GM12875 (cell line): Measurements from ENCODE around the gene SPRR2E.
"Not testable (repeated sequence)": the region's sequence is repeated elsewhere in the genome, so short reads cannot be mapped to it uniquely, and the experiment has no call there.

Source experiments
- H3K4me3 ChIP-seq: one replicate; pipeline ENCODE4 v1.5.1; 2011; ENCODE audit warnings: low read depth, low read length, control low read depth
- TF ChIP-seq, protein P1 (sequence below): IDR thresholded peaks from 2 replicates; pipeline ENCODE4 v1.5.1; 2011; ENCODE audit warnings: low read depth, mild to moderate bottlenecking, control low read depth, inconsistent platforms, low read length, moderate library complexity, borderline replicate concordance; ENCODE audit not compliant: insufficient read depth

The SPRR2E gene

DNA sequence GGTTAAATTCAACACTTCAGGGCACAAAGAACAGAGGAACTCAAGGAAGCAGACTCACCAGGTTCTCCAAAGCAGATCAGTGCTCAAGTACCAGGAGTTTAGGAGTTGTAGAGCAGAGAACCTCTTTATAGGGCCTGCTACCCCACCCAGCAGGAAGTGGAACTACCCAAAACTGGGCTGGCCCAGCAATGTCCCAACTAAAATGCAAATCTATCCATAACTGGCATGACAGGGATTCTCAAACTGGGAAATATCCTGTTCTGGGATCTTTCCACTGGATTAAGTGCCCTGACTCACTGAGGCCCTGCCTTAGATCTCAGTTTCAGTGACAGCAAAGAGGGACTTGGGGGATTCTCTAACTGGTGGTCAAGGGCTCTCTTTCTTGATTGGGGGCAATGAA, at the start of gene SPRR2E:
SPRR2E (minus strand) TSS at position 101 of the 400 bp plus-strand sequence. CDS start 775 bp downstream, outside the sequence.
- TF ChIP-seq, protein P1, sequence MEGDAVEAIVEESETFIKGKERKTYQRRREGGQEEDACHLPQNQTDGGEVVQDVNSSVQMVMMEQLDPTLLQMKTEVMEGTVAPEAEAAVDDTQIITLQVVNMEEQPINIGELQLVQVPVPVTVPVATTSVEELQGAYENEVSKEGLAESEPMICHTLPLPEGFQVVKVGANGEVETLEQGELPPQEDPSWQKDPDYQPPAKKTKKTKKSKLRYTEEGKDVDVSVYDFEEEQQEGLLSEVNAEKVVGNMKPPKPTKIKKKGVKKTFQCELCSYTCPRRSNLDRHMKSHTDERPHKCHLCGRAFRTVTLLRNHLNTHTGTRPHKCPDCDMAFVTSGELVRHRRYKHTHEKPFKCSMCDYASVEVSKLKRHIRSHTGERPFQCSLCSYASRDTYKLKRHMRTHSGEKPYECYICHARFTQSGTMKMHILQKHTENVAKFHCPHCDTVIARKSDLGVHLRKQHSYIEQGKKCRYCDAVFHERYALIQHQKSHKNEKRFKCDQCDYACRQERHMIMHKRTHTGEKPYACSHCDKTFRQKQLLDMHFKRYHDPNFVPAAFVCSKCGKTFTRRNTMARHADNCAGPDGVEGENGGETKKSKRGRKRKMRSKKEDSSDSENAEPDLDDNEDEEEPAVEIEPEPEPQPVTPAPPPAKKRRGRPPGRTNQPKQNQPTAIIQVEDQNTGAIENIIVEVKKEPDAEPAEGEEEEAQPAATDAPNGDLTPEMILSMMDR = no peak
- H3K4me3 ChIP-seq = no peak within 1 kb of the TSS

DNA sequence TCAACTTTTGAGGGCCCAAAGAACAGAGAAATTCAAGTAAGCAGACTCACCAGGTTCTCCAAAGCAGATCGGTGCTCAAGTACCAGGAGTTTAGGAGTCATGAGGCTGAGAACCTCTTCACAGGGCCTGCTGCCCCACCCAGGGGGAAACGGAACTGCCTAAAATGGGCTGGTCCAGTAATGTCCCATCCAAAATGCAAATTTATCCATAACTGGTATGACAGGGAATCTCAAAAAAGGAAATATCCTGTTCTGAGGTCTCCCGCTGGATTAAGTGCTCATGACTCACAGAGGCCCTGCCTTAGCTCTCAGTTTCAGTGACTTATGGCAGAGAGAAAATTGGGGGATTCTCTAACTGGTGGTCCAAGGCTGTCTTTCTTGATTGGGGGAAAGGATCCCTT, 47.1 kb upstream of the SPRR2E start:
- TF ChIP-seq, protein P1 = no peak
- H3K4me3 ChIP-seq = no peak overlapping the region

DNA sequence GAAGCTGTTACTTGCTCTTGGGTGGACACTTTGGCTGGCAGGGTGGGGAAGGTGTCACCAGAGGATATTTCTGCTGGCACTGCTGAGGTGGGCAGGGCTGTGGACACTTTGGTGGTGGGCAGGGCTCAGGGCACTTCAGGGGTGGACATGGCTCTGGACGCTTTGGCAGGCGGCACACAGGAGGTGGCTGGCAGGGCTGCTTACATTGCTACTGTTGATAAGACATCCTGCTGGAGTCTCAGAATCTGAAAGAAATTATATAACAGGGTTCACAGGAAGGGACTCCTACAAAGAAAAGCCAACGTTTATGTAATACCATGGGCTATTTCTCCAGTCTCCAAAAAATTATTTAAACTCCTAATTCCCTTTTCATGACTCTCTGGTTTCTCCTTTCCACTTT, 46.2 kb upstream of the SPRR2E start:
- H3K4me3 ChIP-seq = no peak overlapping the region
- TF ChIP-seq, protein P1 = no peak

DNA sequence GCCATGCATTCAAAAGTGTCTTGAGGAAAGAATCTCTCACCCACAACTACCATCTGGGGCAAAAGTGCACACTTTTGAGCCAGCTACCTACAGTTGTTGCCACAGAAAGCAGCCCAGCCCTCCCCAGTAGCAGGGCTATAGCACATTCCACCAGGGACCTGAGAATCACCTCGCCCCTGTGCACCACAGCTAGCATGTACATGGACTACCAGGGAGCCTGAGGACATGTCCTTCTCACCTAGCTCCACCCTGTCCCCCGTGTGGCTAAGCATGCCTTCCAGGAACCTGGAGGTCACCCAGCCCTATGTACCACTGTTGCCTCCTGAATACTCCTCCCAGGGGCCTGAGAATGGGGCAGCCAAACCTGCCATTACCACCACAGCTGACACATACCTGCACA, 39.4 kb upstream of the SPRR2E start:
- TF ChIP-seq, protein P1 = no peak
- H3K4me3 ChIP-seq = no peak overlapping the region

DNA sequence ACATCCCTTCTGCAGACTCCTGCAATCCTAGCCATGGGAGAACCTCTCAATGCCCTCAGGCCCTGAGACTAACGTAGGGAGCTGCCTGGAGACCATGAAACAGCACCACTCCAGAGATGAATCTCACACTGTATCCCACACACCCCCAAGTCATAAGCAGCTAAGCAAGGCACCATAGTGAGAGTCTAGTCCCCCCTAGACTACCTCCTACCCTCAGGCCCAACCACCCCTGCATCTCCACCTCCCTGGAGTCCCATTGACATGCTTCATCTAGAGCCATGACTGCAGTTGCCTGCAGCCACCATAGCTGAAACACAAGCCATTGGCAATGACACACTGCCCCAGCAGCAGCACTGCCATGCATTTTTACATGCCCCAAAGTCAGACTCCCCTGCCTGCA, 38.9 kb upstream of the SPRR2E start:
- TF ChIP-seq, protein P1 = no peak
- no peak overlapping the region for H3K4me3 ChIP-seq

DNA sequence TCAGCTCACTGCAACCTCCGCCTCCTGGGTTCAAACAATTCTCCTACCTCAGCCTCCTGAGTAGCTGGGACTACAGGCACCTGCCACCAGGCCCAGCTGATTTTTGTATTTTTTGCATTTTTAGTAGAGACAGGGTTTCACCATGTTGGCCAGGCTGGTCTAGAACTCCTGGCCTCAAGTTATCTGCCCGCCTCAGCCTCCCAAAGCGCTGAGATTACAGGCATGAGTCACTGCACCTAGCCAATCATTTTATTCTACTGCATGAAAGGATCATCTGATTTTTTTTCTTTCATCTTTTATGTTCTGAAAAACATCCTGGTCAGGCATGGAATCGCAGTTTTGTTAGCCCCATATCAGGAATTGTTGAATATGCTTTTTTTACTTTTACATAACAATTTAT, 34.4 kb upstream of the SPRR2E start:
- not testable (repeated sequence) for H3K4me3 ChIP-seq

DNA sequence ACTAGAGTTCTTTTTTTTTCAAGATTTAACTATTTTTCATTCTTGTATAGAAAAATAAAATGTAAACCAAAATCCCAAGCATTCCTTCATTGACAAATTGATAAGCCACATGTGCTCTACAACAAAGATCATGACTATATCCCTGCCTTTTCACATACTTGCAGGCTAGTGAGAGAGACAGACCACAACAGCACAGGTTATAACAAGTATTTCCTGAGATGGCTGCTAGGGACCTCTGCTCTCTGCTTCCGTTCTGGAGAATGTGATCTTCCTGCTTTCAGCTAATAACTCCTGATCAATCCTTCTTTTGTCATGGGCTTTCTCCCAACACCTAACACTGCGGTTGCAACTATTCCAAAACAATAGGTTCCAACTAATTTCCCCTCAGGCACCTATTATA, 33.0 kb upstream of the SPRR2E start:
- TF ChIP-seq, protein P1 = no peak
- H3K4me3 ChIP-seq = no peak overlapping the region

DNA sequence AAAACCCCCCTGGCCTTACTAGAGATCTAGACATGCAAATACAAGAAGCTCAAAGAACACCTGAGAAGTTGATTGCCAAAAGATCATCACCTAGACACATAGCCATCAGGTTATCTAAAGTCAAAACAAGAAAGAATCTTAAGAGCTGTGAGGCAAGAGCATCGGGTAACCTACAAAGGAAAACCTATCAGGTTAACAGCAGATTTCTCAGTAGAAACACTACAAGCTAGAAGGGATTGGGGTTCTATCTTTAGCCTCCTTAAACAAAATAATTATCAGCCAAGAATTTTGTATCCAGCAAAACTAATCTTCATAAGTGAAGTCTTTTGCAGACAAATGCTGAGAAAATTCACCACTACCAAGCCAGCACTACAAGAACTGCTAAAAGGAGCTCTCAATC, 31.2 kb upstream of the SPRR2E start:
- no peak overlapping the region for H3K4me3 ChIP-seq
- TF ChIP-seq, protein P1 = no peak

DNA sequence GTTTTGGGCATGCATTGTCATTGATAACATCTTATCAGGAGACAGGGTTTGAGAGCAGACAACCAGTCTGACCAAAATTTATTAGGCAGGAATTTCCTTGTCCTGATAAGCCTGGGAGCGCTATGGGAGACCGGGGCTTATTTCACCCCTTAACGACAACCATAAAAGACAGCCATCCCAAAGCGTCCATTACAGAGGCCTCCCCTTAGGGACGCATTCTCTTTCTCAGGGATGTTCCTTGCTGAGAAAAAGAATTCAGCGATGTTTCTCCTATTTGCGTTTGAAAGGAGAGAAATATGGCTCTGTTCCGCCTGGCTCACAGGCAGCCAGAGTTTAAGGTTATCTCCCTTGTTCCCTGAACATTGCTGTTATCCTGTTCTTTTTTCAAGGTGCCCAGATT, 29.5 kb upstream of the SPRR2E start:
- not testable (repeated sequence) for H3K4me3 ChIP-seq
